Common myeloid progenitor, CD34-positive (primary cell): ENCODE results near the gene MCM5.

ENCODE experiments used
- CTCF ChIA-PET: fragments of 350-600 bp; sonication (Branson Sonifier 250); formaldehyde crosslinking; loops from one replicate; lab custom pipeline; 2021; ENCODE audit warnings: antibody characterized with exemption; lab: Charles Lee
- POLR2A ChIA-PET: fragments of 350-600 bp; sonication (Branson Sonifier 250); formaldehyde crosslinking; loops from one replicate; lab custom pipeline; 2021; ENCODE audit warnings: antibody characterized with exemption; lab: Charles Lee
- DNase-seq, 3 donors: peaks; one replicate each; pipeline versions ENCODE4 v3.0.0 to v3.0.0-alpha.2; 2013
- H3K27ac ChIP-seq, 2 experiments: 1 replicate in 1 of 2; 2 replicates in 1 of 2; pipeline ENCODE4 v1.7.0; 2013; ENCODE audit warnings: inconsistent platforms in 2 of 2, low read length in 2 of 2, mild to moderate bottlenecking in 2 of 2, low read depth in 1 of 2, moderate library complexity in 1 of 2; ENCODE audit not compliant: severe bottlenecking in 2 of 2, insufficient read depth in 1 of 2, poor library complexity in 1 of 2
- H3K27me3 ChIP-seq, 5 experiments: replicated peaks in 2 of 5; 1 replicate in 3 of 5; 2 replicates in 2 of 5; pipeline versions ENCODE4 v1.6.1 to v1.7.0; 2013; ENCODE audit warnings: low read length in 4 of 5, mild to moderate bottlenecking in 2 of 5, moderate library complexity in 2 of 5, inconsistent platforms in 1 of 5; ENCODE audit not compliant: insufficient read depth in 5 of 5, control insufficient read depth in 4 of 5
- H3K36me3 ChIP-seq, 4 experiments: 1 replicate in 2 of 4; 2 replicates in 2 of 4; pipeline versions ENCODE4 v1.6.1 to v1.7.0; 2013; ENCODE audit warnings: low read length in 3 of 4, control low read depth in 1 of 4, mild to moderate bottlenecking in 1 of 4; ENCODE audit not compliant: control insufficient read depth in 4 of 4, insufficient read depth in 4 of 4
- H3K4me1 ChIP-seq, 4 experiments: 1 replicate in 3 of 4; 2 replicates in 1 of 4; pipeline versions ENCODE4 v1.6.1 to v1.7.1; 2013; ENCODE audit warnings: low read length in 3 of 4, mild to moderate bottlenecking in 3 of 4, control low read depth in 1 of 4, inconsistent platforms in 1 of 4, moderate library complexity in 1 of 4; ENCODE audit not compliant: control insufficient read depth in 4 of 4, insufficient read depth in 4 of 4; ENCODE audit errors: control extremely low read depth in 1 of 4
- H3K4me3 ChIP-seq, 7 experiments: 1 replicate in 4 of 7; 2 replicates in 3 of 7; pipeline versions ENCODE4 v1.5.1 to v1.7.0; 2013; ENCODE audit warnings: mild to moderate bottlenecking in 7 of 7, low read length in 6 of 7, moderate library complexity in 6 of 7, inconsistent platforms in 2 of 7, low read depth in 2 of 7, control low read depth in 1 of 7; ENCODE audit not compliant: insufficient read depth in 4 of 7, control insufficient read depth in 1 of 7; ENCODE audit errors: extremely low read depth in 1 of 7
- H3K9me3 ChIP-seq, 5 experiments: 1 replicate in 4 of 5; 2 replicates in 1 of 5; pipeline versions ENCODE4 v1.6.1 to v1.7.1; 2013; ENCODE audit warnings: low read length in 4 of 5, mild to moderate bottlenecking in 2 of 5, inconsistent platforms in 1 of 5, low read depth in 1 of 5, moderate library complexity in 1 of 5; ENCODE audit not compliant: control insufficient read depth in 4 of 5, insufficient read depth in 2 of 5; ENCODE audit errors: control extremely low read depth in 1 of 5
- WGBS: methylation state at CpG from one replicate; pipeline ENCODE4 v1.1.5; 2013; ENCODE audit not compliant: insufficient coverage; 5-methylcytosine and 5-hydroxymethylcytosine counted together

MCM5 gene

GRCh38 chr22:35384527-35384926 is 15.4 kb upstream of the MCM5 start:
- Histone ChIP-seq H3K9me3 (no peaks in the 10 kb centered on the region), H3K36me3 (no peaks in the 10 kb centered on the region), H3K4me1 (peaks cover 0 to 16% (median 10%) of the 10 kb centered on the region in 4 experiments), H3K27me3 (peaks cover 0 to 17% (median 0%) of the 10 kb centered on the region in 5 experiments), H3K27ac (no peak overlapping the region), H3K4me3 (no peak overlapping the region)
- 83% methylated on average over 2 of the region's 4 CpGs for WGBS
- DNase-seq, result no peak
- ChIA-PET POLR2A (no interaction called here), CTCF (interaction anchor here (1.5 to 1.6 kb wide), 2 partner anchors 12 to 17 kb away, joined by 5 to 7 read pairs; no protein-coding TSS in a partner anchor)

GRCh38 chr22:35384975-35385588 is 14.9 kb upstream of the MCM5 start:
- ChIA-PET POLR2A (no interaction called here), CTCF (interaction anchor here (1.5 to 1.6 kb wide), 2 partner anchors 11 to 16 kb away, joined by 5 to 7 read pairs; no protein-coding TSS in a partner anchor)
- Histone ChIP-seq H3K4me3 (no peak overlapping the region), H3K27me3 (peaks cover 0 to 17% (median 0%) of the 10 kb centered on the region in 5 experiments), H3K4me1 (peaks cover 0 to 15% (median 10%) of the 10 kb centered on the region in 4 experiments), H3K36me3 (no peaks in the 10 kb centered on the region), H3K9me3 (no peaks in the 10 kb centered on the region), H3K27ac (no peak overlapping the region)
- 98% methylated on average over 5 of the region's 6 CpGs for WGBS
- DNase-seq, result no peak

GRCh38 chr22:35386670-35387288 is 13.2 kb upstream of the MCM5 start:
- Histone ChIP-seq H3K36me3 (no peaks in the 10 kb centered on the region), H3K27me3 (peaks cover 0 to 10% (median 0%) of the 10 kb centered on the region in 5 experiments), H3K4me3 (no peak overlapping the region), H3K9me3 (no peaks in the 10 kb centered on the region), H3K27ac (no peak overlapping the region), H3K4me1 (no peaks in the 10 kb centered on the region)
- 97% methylated on average over 17 of the region's 19 CpGs for WGBS
- POLR2A ChIA-PET, result no interaction called here
- DNase-seq, result no peak
- CTCF ChIA-PET, result interaction anchor here (1.3 kb wide), 1 partner anchor 12 kb away, joined by 3 read pairs; no protein-coding TSS in a partner anchor

- H3K36me3 ChIP-seq, result no peaks in the 10 kb centered on the region
- no peaks in the 10 kb centered on the region for H3K27me3 ChIP-seq
- WGBS, result 100% methylated on average over 2 of the region's 5 CpGs
- CTCF ChIA-PET, result interaction anchor here (1.2 kb wide), 1 partner anchor 10 kb away, joined by 3 read pairs; the partner anchor contains the start of gene HMOX1
- no peak for DNase-seq
- no peak overlapping the region for H3K27ac ChIP-seq
- no peaks in the 10 kb centered on the region for H3K4me1 ChIP-seq
- H3K4me3 ChIP-seq, result no peak overlapping the region
- H3K9me3 ChIP-seq, result no peaks in the 10 kb centered on the region
- POLR2A ChIA-PET, result no interaction called here
These were observed 9.0 kb upstream of the MCM5 start for GRCh38 chr22:35390933-35391332.

- Histone ChIP-seq H3K4me3 (no peak overlapping the region), H3K27ac (no peak overlapping the region), H3K36me3 (no peaks in the 10 kb centered on the region), H3K4me1 (peaks cover 0 to 12% (median 11%) of the 10 kb centered on the region in 4 experiments), H3K27me3 (no peaks in the 10 kb centered on the region), H3K9me3 (no peaks in the 10 kb centered on the region)
- WGBS, result 100% methylated on average over 1 of the region's 2 CpGs
- CTCF ChIA-PET, result interaction anchor here (0.6 to 1.5 kb wide), 2 partner anchors 15 to 24 kb away, joined by 3 read pairs; no protein-coding TSS in a partner anchor
- DNase-seq, result no peak
- POLR2A ChIA-PET, result no interaction called here
These were observed 7.6 kb upstream of the MCM5 start for GRCh38 chr22:35392357-35392756.

GRCh38 chr22:35393116-35394010 is 6.6 kb upstream of the MCM5 start:
- Histone ChIP-seq H3K4me1 (peaks cover 0 to 18% (median 12%) of the 10 kb centered on the region in 4 experiments), H3K27me3 (no peaks in the 10 kb centered on the region), H3K36me3 (no peaks in the 10 kb centered on the region), H3K4me3 (no peak overlapping the region), H3K9me3 (no peaks in the 10 kb centered on the region), H3K27ac (no peak overlapping the region)
- POLR2A ChIA-PET, result no interaction called here
- 95% methylated on average over 13 of the region's 16 CpGs for WGBS
- no peak for DNase-seq
- CTCF ChIA-PET, result interaction anchor here (1.5 kb wide), 1 partner anchor 25 kb away, joined by 3 read pairs; no protein-coding TSS in a partner anchor
